Smooth muscle cell of the brain vasculature (primary cell): ENCODE measurements around the gene KRT12.

Source experiments
- DNase-seq: peaks from one replicate; pipeline ENCODE4 v3.0.0-alpha.2; 2012; ENCODE audit warnings: low read depth, low spot score

Gene KRT12

DNA sequence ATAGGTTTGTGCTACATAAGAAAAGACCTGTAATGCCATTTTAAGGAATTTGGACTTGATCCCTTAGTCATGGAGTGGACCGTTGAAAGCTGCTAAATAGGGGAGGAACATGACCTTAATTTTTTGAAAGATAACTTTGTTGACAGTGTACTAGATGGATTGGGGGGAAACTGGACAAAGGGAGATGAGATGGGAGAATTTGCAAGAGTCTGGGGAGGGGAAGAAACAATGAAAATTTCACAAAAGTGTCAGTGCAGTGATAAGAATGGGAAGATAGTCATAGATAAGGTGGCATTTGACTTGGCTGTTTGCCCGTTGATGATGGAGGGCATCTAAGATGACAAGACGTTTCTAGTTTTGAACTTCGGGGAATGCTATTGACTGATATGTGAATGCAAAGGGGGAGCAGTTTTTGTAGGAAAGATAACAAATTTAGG lies 22.3 kb downstream of the KRT12 start:
- DNase-seq, result no peak

DNA sequence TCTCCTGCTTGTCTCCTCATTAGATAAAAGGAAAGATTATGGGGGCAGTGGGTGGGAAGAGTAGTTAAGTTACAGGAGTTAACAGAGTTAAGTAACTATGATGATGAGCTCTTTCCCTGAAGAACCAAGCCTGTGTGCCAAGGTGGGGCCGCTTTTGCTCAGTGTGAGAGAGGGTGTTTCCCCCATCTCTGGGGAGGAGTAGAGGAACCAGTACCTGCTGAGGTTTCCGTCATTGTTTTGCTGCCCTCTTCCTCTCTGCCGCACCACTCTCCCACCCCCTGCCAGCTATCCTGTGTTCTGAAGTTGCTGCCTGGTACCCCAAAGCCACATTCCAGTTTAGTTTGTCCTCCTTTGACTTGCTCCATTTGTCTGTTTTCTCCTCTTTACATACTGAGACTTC lies 23.8 kb downstream of the KRT12 start:
- DNase-seq, result no peak

DNA sequence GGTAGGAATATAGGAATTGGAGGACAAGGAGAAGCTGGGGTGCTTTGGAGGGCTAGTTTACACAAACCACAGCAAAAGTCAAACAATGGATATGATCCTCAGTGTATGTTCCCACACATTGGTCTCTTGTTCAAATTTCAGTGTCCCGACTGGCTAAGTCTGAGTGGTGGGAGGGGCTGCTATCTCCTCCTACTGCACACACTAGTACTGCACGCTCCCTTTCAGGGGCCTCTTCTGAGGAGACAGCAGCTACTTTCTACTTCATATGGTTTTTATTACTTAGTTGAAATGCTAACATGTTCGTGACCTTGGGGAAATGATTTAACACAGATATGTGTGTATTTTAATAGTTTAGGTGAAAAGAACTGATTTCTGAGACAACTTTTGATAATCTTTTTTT lies 25.8 kb downstream of the KRT12 start:
- no peak for DNase-seq

DNA sequence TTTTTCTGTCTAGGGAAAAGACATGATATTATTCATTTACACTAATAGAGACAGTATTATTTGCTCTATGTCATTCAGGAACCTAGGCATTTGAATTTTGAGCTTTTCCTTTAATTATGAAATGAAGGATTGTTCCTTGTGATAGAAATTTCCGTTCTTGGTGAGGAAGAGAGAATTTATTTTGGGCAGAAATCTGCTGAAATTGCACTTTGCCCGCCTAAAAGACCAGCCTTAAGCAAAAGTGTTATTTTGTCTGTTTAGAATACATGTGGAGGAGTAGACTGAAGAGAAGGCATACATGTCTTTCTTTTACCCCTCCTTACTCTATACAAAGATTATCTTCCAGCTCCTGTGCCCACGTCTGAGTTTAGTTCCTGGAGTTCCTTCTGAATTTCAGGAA lies 27.8 kb downstream of the KRT12 start:
- DNase-seq, result no peak

DNA sequence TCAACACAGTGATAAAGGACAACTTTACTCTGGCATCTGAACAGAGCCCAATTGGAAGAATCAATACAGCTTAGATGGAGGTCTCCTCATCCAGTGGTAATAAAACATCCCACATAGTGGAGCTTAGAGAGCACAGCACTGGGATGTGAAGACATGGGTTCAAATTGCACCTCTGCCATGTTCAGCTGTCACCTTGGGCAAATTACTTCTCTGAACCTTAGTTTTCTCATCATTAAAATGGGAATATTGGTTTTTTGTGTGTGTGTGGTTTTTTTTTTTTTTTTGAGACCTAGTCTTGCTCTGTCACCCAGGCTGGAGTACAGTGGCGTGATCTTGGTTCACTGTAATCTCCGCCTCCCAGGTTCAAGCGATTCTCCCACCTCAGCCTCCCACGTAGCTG lies 31.0 kb downstream of the KRT12 start:
- DNase-seq, result no peak

DNA sequence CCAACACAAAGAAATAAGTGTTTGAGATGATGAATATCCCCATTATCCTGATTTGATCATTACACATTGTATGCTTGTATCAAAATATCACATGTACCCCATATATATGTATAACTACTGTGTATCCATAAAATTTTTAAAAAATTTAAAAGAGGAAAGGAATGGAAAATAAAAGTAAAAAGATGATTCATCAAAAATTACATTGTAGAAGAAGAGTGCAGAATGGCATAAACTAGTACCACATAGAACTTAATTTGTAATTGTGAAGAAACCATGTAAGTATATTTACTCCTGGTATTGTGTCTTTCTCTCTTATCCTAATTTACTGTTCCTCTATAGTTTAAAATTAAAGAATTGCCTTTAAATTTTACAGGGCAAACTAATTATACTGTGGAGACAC lies 33.1 kb downstream of the KRT12 start:
- DNase-seq, result no peak

DNA sequence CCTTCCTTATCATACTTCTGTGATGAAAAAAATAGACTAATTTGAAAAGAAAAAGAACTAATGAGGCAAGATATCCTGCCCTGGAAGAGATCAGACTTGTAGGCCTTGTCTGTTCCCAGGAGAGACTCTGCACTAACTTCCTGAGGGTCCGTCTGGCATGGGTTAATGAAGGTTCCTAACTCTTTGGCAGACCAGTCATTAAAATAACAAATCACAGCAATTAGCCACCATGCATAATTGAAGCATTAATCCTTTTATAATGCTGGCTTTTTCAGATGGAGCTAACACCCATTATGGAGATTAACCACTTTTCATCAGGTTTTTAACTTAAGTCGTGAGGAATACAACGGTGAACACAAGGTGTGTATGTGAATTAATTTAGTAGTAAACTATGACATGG lies 34.2 kb downstream of the KRT12 start:
- no peak for DNase-seq

DNA sequence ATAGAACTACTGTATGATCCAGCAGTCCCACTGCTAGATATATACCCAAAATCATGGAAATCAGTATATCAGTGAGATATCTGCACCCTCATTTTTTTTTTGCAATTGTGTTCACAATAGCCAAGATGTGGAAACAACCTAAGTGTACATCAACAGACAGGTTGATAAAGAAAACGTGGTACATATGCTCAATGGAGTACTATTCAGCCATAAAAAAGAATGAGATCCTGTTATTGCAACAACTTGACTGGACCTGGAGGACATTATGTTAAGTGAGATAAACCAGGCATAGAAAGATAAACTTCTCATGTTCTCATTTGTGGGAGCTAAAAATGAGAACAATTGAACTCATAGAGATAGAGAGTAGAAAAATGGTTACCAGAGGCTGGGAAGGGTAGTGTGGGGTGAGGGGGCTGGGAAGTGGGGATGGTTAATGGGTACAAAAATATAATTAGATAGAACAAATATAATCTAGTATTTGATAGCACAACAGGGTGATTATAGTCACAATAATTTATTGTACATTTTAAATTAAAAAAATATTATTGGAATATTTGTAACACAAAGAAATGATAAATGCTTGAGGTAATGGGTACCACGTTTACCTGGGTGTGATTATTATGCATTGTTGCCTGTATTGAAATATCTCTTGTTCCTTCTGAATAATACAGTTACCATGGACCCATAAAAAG lies 36.8 kb downstream of the KRT12 start:
- no peak for DNase-seq

DNA sequence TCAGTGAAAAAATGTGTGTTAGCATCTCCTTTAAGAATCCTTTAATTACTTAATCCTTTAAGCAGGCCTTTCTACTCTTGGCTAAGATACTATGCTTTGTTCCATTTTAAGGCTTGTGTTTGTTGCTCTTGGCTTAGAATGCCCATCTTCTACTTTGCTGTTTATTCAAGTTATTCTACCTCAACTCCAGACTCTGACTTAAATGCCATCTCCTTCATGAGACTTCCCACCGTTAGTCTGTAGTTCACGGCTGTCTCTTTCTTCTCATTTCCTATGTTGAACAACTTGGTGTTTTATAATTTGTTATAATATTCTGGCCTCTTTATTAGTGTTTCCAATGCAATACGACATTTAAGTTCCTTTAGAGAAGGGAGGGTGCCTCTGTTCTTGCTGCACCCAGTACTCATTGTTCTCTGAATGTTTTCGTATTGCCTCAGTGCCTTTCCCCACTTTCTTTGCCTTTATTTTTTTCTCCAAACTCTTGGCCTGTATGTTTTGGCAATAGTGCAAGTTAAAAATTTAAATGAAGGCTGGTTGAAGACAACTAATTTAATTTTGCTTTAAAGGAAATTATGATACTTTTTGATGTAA lies 38.5 kb downstream of the KRT12 start:
- no peak for DNase-seq

DNA sequence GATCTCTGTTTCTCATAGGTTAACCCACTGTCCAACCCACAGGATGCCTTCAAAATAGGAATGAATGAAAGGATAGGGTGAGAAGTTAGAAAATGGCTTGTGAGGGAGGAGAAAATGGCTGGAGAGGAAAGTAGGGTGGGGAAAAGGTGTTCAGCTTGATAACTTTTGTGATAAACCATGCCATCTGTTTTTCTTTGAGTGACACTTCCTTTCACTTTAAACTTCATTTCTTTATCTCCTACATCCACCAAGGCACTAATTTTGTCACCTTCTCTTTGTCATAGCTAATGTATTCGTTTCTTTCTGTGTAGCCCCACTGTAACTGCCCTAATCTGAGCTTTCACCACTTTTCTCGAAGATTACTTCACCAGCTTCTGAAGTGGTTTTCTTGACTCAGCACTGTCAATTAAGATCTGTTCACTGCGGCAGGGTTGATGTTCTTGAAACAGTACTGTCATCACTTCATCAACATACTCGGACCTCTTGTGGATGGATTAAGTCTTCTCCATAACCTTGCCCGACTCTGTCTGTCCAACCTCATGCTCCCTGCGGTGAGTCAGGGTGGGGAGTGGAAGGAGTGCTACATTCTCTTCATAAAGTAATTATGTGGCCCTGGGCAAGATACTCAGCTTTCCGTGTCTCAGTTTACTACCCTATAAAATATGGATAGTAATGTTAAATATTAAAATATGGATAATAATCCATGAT lies 39.1 kb downstream of the KRT12 start:
- no peak for DNase-seq

DNA sequence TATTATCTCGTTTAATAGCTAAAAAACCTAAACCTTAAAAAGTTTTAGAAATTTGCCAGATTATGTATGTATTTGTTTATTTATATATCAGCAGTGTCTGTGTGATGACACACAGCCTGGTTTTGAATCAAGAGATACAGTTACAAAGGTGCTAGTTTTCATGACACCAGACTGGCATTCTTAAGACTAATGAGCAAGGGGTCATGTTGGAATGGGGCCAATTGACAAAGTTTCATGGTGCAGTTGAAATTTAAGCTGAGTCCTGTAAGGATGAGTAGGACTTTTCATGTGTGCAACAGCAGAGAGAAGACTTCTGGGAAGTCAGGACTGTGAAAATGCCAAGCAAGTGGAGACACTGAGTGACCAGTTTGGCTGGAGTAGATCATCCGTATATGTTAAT lies 41.4 kb downstream of the KRT12 start:
- DNase-seq, result no peak

DNA sequence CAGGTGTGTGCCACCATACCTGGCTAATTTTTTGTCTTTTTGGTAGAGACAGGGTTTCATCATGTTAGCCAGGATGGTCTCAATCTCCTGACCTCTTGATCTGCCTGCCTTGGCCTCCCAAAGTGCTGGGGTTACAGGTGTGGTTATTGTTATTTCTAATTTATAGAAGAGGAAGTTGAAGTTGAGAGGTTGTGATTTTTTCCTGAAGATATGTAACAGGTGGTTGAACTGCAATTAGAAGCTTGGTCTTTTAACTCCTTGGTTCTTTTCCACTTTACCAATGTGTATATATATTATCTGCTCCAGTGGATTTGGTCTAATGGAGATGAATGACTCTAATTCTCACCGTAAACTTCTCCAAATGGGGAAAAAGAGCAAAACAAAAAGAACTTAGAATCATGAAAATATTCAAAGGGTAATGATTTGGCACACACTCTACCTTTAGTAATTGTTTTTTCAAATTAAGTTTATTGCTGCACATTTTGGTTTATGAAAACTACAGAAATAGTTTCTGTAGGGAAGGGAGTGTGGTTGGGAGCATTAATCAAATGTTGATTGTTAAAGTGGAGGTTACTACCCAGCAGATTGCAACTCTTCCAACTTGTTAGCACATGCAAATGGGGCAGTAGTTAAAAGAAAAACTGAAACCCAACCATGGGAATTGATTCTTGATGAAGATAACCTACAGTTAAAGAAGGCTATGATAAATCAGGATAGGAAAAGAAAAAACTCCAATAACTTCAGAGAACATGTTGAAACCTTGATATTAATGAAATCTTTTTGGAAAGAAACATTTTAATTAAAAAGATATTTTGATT lies 42.8 kb downstream of the KRT12 start:
- no peak for DNase-seq

DNA sequence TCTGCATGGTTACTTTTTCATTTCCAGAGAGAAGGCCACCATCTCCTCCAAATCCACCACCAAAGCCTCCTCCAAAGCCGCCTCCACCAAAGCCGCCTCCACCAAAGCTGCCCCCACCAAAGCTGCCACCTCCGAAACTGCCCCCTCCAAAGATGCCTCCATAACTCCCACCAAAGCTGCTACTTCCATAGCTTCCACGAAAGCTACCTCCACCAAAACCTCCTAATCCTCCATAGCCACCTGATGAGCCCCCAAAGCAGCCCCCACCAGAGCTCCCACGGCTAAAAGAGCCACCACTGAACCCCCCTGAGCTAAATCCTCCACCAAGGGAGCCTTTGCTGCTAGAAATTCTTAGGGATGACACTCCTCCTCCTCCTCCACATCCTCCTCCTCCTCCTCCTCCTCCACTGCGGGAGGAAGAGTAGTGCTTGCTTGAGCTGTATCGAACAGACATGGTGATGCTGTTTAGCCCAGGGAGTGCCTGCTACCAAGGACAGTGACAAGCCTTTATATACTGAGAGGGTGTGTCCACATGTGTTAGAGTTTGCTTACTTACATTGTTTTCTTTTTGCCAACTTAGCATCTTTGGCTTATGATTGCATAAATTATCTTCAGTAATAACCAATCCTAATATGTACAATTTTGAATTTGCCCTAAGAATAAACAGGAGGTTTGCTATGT lies 44.8 kb downstream of the KRT12 start, which contains the start of gene KRT10:
Gene KRT10 (minus strand): TSS at position 483 of the 681 bp plus-strand sequence. CDS start 29 bp downstream, at position 454.
- no peak for DNase-seq

DNA sequence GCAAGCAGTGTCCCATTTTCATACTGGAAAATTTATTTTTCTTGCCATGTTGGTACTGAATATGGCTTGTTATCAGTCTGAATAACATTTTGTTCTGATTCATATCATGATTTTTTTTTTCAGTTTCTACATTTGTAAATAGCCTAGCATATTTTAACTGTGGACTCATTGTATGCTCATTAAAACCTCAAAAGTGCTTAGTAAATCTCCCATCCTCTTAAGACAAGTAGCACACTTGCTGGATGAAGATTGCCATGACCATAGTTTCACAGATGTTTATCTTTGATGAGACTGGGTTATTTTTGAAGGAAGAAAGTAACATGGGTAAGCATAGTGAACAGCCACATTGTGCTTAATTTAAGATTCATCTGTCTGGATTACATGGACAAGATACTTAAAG lies 45.5 kb downstream of the KRT12 start:
- DNase-seq, result no peak

DNA sequence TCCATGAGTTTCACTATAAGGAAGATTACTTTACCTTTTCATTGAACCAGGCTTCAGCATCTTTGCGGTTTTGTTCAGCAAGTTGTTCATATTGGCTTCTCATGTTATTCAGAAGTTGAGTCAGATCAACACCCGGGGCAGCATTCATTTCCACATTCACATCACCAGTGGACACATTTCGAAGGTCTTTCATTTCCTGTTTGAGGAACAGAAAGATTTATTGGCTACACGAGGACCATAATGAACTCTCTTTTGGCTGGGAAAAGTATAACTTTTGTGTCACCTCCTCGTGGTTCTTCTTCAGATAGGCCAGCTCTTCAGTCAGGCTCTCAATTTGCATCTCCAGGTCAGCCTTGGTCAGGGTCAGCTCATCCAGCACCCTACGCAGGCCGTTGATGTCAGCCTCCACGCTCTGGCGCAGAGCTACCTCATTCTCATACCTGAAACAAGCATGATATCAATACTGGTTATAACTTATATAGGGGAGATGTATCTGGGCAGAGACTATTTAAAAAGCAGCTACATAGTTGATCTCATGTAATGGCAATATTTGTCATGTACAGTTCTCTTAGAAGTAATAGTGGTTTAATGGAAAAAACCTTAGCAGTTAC lies 46.7 kb downstream of the KRT12 start:
- no peak for DNase-seq

DNA sequence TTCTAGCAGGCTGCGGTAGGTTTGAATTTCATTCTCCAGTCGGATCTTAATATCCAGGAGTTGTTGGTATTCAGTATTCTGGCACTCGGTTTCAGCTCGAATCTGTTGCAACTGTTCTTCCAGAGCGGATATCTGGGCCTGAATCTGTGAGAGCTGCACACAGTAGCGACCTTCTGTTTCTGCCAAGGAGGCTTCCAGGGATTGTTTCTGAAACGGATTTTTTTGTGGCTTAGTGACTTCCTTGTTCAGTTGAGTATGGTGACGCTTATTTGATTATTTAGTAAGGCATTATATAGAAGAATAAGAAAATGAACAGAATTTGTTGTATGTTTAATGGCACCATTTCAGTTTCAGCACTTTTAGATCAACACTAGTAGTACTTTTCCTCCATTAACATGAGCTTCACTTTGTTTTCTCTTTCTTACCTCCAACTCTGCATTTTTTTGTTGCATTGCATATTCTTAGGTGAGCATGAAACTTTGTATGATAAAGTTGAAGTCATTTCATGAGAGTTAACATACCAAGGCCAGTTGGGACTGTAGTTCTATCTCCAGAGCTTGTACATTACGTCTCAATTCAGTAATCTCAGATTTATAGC lies 47.4 kb downstream of the KRT12 start:
- no peak for DNase-seq

DNA sequence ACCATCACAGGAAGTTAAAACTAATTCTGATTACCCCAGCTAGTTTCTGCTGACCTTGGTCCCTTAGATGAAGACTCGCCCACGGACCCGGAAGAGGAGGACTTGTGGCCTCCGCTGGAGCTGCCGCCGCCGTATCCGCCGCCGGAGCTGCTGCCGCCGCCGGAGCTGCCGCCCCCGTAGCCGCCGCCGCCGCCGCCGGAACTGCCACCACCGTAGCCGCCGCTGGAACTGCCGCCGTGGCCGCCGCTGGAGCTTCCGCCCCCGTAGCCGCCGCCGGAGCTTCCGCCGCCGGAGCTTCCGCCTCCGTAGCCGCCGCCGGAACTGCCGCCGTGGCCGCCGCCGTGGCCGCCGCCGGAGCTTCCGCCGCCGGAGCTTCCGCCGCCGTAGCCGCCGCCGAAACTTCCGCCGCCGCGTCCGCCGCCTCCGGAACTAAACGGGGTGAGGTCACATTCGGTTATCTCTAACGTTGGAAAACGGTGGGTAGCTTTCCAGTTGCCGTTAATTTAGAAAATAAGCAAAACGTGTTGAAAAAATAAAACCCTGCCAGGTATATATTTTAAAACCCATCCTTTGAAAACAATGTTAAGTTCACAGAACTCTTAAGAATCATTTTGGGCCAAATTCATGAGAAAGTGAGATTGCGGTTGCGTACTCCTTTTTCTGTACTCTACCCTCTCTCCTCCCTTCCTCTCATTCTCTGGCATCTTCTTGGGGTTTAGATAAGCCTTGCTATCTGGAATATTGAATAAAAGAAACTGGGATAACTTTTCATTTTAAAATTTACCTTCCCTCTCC lies 48.1 kb downstream of the KRT12 start:
- no peak for DNase-seq

DNA sequence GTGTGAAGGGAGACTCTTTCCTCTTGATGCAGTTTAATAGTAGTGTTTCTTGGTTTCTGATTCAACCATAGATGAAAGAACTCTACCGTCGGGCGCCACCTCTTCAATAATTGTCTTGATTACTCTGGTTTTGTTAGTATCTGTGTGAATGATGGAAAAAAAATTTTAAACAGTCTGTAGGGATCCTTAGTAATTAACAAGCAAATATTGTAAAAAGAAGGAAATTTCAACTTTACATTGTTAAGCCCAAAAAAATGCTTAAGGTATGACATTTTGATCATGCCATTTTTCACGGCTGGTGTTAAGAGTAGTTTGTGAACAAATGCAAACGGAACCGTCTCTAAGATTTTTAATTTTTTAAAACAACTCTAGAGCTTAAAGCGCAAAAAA lies 48.7 kb downstream of the KRT12 start:
- DNase-seq, result no peak

DNA sequence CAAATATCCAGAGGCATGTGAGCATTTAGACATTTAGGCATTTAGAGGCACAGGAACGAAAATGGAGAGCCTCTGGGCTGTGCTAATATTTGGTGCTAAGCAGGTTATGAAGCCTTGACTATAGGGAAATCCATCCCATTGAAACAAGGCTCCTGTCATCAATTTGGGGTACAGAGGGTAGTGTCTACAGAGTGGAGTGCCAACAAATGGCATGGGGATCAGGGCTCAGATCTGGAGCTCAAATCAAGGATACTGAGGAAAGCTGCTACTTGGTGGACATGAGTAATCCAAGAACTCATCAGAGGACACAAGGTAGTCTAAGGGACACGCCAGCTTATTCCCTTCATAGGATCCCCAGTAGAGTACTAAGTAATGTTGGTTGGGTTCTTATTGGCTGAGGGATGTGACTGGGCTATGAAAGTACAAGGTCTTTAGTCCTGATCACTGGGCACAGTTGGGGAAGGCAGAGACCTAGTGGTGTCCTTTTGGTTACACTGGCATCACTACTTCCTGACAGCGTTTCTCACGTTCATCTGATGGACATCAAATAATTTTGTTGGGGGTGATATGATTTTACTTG lies 49.8 kb downstream of the KRT12 start:
- no peak for DNase-seq

DNA sequence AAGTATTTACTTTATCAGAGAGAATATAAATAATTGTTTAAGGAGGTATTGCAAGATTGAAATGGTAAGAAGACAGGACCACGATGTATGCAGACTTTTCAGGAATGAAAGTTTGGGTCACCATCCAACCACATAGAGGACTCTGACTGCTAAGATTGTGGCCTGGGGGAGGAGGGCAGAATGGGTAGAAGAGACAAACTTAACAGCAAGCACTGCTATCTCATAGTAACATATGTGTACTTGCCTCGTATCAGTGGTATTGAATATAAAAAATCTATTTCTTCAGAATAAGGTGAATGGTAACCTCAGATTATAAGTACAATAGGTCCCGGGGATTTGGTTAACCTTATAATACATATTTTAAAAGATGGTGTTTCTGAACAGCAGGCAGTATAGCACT lies 50.5 kb downstream of the KRT12 start:
- no peak for DNase-seq
